GM19463 (cell line): Measurements from ENCODE around the gene DOCK7.

Experiments
- ATAC-seq: cut with Tn5 transposase; IDR thresholded peaks from one replicate; pipeline ENCODE4 v1.9.1; 2021; ENCODE audit warnings: mild to moderate bottlenecking, moderate library complexity; ENCODE audit not compliant: unreplicated experiment

The DOCK7 gene

GRCh38 chr1:62476525-62477219, 211.5 kb downstream of the DOCK7 start:
- no peak for ATAC-seq

- no peak for ATAC-seq
These were observed 221.1 kb downstream of the DOCK7 start for GRCh38 chr1:62467092-62467491.

DNA sequence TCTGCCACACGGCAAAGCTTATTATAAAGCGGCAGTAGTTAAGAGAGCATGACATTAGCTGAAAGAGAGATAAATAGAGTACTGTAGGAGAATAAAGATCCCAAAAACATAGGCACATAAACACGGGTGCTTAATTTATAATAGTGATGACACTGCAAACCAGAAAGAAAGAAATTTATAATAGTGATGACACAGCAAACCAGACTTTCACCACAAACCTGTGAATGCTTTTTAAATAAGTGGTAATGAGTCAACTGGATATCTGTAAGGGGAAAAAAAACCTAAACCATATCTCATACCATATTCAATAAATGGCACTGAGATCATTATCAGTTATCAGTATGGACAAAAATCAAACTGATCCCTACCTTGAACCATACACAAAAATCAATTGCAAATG, 225.8 kb downstream of the DOCK7 start:
- ATAC-seq = no peak

- ATAC-seq = no peak
These were observed 230.2 kb downstream of the DOCK7 start for GRCh38 chr1:62457955-62458354.

- no peak for ATAC-seq
These were observed 235.2 kb downstream of the DOCK7 start for GRCh38 chr1:62452951-62453350.

DNA sequence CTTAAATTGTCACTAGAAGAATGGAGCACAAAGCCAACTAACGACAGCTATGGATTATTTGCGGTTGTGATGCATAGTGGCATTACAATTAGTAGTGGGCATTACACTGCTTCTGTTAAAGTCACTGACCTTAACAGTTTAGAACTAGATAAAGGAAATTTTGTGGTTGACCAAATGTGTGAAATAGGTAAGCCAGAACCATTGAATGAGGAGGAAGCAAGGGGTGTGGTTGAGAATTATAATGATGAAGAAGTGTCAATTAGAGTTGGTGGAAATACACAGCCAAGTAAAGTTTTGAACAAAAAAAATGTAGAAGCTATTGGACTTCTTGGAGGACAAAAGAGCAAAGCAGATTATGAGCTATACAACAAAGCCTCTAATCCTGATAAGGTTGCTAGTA, 237.9 kb downstream of the DOCK7 start:
- no peak for ATAC-seq

GRCh38 chr1:62448221-62448933, 239.8 kb downstream of the DOCK7 start:
- no peak for ATAC-seq

DNA sequence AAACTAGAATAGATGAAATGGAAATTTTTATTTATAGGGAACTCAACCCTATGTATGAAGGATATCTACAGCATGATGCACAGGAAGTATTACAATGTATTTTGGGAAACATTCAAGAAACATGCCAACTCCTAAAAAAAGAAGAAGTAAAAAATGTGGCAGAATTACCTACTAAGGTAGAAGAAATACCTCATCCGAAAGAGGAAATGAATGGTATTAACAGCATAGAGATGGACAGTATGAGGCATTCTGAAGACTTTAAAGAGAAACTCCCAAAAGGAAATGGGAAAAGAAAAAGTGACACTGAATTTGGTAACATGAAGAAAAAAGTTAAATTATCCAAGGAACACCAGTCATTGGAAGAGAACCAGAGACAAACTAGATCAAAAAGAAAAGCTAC, 243.5 kb downstream of the DOCK7 start:
- ATAC-seq = no peak

DNA sequence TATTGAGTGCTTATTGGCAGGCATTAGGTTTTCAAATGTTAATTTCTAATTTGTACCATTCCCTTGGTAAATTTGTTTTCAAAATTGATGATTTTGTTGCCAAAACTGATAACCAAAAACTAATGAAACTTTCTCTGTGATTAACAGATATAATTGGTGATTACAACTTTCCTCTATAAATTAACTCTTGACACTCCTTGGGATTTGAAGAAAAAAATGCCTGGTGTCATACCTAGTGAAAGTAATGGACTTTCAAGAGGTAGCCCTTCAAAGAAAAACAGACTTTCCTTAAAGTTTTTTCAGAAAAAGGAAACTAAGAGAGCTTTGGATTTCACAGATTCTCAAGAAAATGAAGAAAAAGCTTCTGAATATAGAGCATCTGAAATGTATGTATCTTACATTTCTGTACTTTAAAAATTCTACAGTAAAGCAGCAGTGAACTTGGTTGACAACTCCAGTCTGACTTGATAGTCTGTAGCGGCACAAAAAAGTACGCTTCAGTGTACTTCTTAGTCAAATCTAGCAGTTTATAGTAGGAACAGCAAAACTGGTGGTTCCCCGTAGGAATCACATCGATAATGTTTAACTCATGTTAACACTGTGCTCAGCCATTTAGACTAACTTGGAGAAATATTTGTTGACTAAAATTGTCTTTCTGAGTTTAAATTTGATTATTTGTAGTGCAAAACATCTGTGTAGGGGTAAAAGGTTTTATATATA, 248.4 kb downstream of the DOCK7 start:
- peak; percentile 20 for ATAC-seq

DNA sequence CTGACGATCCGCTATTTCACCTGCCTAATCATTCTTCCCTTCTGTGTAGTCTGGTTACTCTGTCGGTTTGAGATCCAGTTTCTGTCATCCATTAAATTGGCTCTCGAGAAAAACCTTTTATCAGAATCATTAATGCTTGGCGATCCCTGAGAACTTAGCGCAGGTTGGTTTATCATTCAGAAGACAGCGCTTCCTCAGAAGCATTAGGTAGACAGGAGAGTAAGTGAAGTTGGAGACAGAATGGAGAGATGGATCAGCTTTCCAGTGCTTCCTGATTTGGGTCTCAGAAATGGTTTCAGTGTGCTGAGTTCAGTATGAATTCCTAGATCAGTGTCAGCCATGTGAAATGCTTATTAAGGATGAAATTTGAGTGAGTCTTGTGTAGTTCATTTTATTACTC, 250.0 kb downstream of the DOCK7 start:
- ATAC-seq = no peak

DNA sequence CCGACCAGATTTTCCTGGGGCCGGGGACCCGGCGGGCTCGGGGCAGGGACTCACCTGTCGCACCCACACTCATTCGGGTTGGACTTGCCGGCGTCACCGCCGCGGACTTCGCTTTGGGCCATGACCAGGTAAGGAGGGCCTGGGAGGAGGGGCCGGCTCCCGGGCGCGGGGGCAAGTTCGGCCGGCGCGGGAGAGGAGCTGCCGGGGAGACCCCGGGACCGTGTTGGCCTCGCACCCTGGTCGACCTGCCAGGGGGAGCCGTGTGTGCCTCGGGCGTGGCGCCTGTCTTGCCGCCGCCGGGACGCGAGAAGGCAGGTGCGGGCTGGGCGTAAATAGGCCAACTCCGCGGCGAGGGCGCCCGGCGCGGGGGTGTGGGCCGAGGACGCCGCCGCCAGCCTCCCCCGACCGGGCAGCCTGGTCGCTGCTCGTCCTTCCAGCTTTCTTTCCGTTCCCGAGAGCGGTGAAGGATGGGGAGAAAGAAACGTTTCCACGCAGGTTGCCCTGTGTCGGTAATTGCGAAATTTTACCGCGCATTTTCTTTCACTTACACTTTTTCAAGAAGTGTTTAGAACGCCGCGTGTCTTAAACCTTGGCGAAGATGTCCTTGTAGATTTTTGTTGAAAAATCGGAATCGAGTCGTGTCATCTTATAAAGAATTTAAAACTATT, 250.8 kb downstream of the DOCK7 start:
- no peak for ATAC-seq

- ATAC-seq = peak; percentile 73
These were observed 251.5 kb downstream of the DOCK7 start, which contains the start of gene USP1 for GRCh38 chr1:62436466-62437272. TSS of gene USP1 (plus strand) at chr1:62437049. CDS start at chr1:62439868, 2,819 bp downstream.

DNA sequence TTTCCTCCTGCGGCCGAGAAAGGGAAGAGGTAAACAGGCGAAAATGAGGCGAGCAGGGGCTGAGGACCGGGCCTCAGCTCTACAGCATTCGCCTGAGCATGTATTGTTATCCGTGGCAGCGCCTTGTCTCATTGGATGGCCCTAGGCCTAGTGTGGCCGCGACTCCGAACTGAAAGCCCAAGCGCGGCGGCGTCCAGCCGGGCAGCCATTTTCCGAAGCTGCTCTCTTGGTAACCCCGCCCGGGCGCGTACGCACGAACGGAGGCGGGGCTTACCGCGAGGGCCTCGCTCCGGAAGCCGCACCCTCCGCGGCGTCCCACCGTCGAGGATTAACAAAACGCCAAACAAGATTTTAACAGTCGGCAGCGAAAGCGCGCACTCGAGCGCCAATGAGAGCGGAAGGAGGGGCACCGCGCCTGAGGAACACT, 252.1 kb downstream of the DOCK7 start:
- peak; percentile 61 for ATAC-seq

DNA sequence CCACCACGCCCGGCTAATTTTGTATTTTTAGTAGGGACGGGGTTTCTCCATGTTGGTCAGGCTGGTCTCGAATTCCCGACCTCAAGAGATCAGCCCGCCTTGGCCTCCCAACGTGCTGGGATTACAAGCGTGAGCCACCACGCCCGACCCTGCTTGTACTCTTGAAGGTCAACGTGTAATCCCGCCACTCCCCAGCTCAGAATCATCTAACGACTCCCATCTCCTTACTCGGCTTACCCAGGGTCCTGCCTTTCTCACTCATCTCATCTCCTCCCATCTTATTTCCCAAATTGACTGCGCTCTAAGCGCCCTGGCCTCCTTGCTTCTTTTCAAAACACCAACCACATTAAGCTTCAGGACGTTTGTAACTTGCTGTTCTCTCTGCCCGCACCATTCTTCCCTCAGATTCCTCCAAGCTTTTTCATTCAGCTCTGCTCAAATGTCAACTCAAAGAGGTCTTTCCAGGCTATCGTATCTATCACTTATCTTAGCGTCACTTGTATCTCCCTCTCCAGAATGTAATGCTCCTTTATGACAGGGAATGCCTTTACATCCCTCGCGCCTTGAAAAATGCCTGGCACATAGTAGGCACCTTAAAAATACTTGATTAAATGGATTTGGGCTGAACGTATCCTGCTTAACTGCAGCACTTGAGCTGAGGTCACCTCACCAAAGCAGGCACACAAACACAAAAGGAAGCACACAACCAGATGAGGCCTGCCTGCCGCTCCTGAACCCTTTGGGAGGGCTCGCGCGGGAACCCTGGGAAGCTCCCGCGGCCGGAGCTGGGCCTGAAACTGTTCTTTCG, 252.8 kb downstream of the DOCK7 start:
- ATAC-seq = no peak

GRCh38 chr1:62434618-62435001, 253.6 kb downstream of the DOCK7 start:
- ATAC-seq = no peak

DNA sequence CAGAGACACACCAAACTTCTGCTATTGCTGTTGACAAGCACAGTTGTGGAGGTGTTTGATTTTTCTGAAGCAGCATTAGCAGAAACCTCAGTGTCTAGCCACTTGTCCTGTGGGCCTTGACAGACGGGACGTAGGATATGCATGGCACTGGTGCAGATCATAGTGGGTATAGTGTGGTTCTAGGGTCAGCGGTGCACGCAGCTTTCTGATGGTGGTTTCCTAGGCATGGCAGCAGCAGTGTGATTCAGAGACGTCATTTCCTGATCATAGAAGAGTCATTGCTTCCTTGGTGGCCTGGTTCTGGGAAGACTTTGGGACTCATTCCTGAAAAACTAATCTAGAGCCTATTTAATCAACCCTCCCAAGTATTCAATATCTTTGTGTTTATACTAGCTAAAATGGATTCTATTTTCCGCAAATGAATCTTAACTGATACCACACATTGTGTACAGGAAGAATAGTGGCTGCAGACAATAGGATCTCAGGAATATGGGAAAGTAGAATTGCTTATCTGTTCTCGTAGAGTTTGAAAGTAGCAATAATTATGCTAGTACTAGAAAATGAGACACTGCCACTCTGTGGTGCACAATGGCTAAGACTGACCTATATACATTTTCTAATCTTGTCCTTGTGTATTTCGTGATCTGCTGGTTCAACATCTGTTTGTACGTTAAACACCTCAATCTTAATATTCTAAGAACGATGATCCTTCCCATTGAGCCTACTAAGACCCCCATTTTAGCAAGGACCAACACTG, 254.1 kb downstream of the DOCK7 start:
- ATAC-seq = no peak

- no peak for ATAC-seq
These were observed 258.6 kb downstream of the DOCK7 start for GRCh38 chr1:62429581-62429980.

GRCh38 chr1:62428351-62428750, 259.8 kb downstream of the DOCK7 start:
- ATAC-seq = no peak

GRCh38 chr1:62426794-62427193, 261.4 kb downstream of the DOCK7 start:
- ATAC-seq = no peak
